ENCODE results near the gene BATF.

The BATF gene

DNA sequence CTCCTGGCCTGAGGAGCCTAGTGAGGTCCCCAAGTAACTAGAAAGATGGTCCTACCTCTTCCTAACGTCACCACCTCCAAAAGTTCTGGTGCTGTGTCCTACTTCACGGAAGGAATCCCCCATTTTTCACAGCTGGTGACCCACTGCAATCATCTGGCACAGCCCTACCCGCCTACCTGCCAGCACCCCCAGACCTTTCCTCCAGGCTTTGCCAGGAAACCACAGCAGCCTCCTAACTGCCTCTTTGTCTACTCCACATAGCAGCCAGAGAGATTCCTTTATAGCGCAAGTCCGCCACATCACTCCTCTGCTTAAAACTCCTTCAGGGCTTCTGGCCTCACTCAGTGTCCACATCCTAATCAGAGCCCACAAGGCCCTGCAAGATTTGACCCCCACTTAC, 42.8 kb downstream of the BATF start:
- DNase-seq: no peak

- no peak for DNase-seq
Observed at GRCh38 chr14:75566321-75566720, 44.1 kb downstream of the BATF start.

DNA sequence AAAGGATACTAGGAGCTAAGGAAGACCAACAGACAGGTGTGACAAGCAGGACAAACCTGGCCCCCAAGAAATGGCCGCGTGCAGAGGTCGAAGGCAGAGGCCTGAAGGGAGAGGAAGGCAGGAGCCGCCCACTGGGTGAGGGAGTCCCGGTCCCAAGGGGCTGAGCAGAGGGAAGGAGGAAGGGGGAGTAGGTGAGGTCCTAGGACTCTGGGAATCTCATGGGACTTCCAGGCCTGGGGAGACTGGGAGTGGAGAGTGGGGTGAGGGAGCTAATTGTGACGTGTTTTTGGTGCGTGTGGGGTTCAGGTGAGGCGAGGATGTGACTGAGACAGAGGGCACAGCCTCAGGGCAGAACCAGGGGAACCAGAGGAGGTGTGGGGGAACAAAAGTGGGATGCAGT, 44.5 kb downstream of the BATF start:
- no peak for DNase-seq

DNA sequence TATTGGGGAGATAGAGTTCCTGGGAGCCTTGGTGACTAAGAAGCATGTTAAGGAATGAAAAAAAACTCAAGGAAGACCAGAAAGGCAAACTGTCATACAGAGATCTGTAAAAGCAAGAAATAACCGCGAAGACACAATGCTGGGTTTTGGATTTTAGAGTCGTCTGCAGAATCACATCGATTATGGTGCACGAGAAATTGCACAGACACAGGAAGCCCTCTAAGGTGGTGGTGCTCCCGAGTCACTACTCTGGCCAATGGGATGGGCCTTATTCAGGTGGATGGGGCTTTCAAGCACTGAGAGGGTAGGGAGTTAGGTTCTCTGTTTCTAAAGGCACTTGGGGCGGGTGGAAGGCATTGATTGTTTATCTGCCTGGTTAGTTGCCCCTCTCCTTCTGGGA, 45.9 kb downstream of the BATF start:
- DNase-seq: no peak

- no peak for DNase-seq
Observed at GRCh38 chr14:75568791-75569190, 46.5 kb downstream of the BATF start.

- no peak for DNase-seq
Observed at GRCh38 chr14:75570797-75571196, 48.5 kb downstream of the BATF start.

GRCh38 chr14:75572104-75572503, 49.8 kb downstream of the BATF start:
- no peak for DNase-seq

- DNase-seq: no peak
Observed at GRCh38 chr14:75577090-75577489, 54.8 kb downstream of the BATF start.

DNA sequence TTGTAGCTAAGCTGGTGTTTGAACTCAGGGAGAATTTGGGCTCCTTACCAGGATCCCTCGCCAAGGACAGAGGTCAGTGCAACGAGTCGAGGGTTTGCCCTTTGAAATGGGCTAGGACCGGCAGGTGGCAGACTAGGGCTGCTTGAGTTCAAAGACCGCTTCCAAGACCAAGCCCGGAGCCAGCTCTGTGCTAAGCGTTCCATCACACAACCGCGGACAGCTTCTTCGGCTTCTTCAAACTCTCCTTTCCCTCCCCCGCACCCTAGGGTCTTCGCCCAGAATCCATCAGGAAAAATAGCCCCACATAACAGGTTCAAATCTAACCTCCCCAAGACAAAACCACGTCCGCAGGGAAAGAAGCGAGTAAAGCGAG, 55.4 kb downstream of the BATF start:
- no peak for DNase-seq

- DNase-seq: no peak
Observed at GRCh38 chr14:75578102-75578785, 56.0 kb downstream of the BATF start, which contains the start of gene FLVCR2. TSS of gene FLVCR2 (plus strand) at chr14:75578620. CDS start at chr14:75578973, 353 bp downstream.

DNA sequence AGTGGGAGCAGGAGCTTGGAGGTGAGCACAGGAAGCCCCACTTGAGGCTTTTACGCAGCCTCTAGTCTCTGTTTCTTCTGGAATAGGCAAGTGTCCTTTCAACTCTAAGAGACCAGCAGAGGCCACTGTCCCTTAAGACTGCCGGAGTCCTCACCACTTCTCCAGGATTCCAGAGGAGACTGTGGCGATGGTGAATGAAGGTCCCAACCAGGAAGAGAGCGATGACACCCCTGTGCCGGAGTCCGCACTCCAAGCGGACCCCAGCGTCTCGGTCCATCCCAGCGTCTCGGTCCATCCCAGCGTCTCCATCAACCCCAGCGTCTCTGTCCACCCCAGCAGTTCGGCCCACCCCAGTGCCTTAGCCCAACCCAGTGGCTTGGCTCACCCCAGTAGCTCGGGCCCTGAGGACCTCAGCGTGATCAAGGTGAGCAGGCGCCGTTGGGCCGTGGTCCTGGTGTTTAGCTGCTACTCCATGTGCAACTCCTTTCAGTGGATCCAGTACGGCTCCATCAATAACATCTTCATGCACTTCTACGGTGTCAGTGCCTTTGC, 56.6 kb downstream of the BATF start:
- no peak for DNase-seq

DNA sequence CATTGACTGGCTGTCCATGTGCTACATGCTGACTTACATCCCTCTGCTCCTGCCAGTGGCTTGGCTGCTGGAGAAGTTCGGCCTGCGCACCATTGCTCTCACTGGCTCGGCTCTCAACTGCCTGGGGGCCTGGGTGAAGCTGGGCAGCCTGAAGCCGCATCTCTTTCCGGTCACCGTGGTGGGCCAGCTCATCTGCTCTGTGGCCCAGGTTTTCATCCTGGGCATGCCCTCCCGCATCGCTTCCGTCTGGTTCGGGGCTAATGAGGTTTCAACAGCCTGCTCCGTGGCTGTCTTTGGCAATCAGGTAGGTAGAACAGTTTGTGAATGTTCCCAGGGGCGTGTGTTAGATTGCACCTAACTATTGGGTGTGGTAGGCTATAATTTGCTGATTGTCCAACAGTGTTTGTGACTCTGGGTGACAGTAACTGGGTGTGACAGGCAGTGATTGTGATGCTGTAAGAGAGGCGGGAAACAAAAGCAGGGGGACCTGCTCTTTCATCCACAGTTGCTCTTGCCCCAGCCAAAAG, 57.1 kb downstream of the BATF start:
- no peak for DNase-seq

DNA sequence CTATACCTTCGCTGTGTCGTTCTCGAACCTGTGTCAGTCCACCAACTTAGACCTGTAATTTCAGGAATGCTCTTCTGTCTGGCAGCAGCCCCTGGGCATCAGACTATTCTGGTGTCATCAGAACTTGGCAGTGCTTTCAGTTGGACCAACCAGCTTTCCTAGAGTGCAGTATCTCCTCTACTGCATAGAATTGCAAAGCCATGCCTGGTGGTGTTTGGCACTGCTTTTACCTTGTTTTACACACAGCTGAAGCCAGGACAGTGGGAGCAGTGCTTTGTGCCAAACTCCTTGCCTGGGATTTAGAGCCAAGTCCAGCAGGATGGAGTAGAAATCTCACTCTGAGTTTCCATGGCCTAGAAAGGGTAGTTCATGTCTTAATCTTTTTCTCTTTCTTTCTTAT, 57.6 kb downstream of the BATF start:
- no peak for DNase-seq

GRCh38 chr14:75587388-75587787, 65.1 kb downstream of the BATF start:
- no peak for DNase-seq

DNA sequence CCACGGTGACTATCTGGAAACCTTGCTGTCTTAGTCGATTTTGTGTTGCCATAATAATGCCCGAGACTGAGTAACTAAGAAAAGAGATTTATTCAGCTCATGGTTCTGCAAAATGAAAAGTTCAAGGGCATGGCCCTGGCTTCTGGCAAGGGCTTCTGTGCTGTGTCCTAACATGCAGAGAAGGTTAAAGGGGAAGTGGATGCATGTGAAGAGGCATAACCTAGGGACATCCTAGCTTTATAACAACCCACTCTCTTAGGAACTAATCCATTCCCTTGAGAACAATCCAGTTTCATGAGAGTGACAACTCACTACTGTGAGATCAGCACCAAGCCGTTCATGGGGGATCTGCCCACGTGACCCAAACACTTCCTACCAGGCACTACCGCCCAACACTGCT, 67.7 kb downstream of the BATF start:
- DNase-seq: no peak

DNA sequence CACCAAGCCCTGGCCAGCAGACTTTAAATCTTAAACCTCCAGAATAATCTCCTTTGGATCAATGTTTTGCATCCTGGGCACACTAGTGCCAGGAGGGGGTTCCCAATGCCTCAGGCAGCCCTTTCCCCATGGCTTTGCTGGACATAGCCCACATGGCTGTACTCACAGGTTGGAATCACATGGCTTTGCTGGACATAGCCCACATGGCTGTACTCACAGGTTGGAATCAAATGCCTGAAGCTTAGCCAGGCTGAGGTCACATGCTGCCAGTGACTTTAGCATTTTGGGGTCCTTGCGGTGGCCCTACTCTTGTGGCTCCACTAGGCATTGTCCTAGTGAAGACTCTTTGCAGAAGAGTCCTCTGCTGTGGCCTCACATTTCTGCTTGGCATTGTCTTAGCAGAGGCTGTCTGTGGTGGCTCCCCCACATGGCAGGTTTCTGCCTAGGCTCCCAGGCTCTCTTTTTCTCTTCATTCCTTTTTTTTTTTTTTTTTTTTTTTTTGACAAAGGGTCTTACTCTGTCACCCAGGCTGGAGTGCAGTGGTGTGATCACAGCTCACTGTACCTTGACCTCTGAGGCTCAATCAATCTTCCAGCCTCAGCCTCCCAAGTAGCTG, 69.2 kb downstream of the BATF start:
- no peak for DNase-seq

DNA sequence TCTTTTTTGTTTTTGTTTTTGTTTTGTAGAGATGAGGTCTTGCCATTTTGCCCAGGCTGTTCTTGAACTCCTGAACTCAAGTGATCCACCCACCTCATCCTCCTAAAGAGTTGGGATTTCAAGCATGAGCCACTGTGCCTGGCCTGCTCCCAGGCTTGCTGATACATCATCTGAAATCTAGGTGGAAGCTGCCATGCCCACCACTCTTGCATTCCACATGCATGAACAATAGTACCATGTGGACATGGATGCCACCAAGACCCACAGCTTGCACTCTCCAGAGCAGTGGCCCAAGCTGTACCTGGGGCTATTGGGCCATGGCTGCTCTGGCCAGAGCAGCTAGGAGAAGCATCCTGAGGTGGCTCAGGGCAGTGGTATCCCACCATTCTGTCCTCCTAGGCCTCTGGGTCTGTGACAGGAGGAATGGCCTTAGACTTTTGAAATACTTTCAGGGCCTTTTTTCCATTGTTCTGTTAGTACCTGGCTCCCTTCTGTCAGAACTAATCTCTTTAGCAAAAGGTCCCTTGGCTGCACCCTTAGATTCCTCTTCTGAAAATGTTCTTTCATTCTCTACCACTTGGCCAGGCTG, 69.8 kb downstream of the BATF start:
- no peak for DNase-seq

DNA sequence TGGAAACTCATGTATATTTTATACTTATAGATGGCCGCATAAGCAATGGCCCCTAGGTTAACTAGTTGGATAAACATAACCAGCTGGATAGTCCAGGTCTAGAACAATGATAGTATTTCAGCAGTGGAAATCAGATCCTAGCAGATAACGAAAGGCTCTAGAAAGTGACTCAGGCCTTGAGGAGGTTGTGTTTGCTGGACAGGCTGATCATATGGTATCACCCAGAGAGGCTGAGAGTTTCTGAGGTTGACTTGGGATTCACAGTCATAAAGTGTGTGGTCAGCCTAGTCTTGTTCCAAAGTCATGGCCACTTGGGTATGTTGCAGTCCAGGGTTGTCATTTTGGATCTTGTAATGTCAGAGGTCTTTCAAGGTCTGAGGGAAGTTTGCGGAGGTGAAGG, 73.0 kb downstream of the BATF start:
- no peak for DNase-seq
